Measurements from ENCODE around the gene EGLN1. TPM values are rescaled to one million over a fixed set of nuclear protein-coding genes. Genes with fewer than 3 reads are reported as not detected.

EGLN1 gene
- total and polyA plus RNA-seq, 2 of the 8 experiments (the other 6 are each of a cell fraction or from before 2014, with no cell fraction given), result 4.0 to 6.4 TPM

- H4K91ac ChIP-seq (replicated peaks; ENCODE audit: insufficient read length, low read length), result no peak overlapping the region
- CTCF ChIA-PET (ENCODE audit: partially characterized antibody), result interaction anchor here (0.7 to 1.2 kb wide), 3 partner anchors 13 to 32 kb away, joined by 3 to 4 read pairs (median 3); no protein-coding TSS in a partner anchor
- no peak overlapping the region for H3K14ac ChIP-seq (ENCODE audit: insufficient read length)
- no peak overlapping the region for H3K18ac ChIP-seq (ENCODE audit: extremely low read depth, low read length)
- H2BK12ac ChIP-seq (ENCODE audit: low read depth, low read length), result no peak overlapping the region
- H3K27ac ChIP-seq (ENCODE audit: low read depth, low read length), result no peak overlapping the region
- no peak overlapping the region for H2BK15ac ChIP-seq (ENCODE audit: low read length)
- no peak overlapping the region for H3K4me2 ChIP-seq (ENCODE audit: insufficient read depth in 1 of 2, low read depth in 2 of 2, low read length in 2 of 2)
- H2BK120ac ChIP-seq (replicated peaks; ENCODE audit: low read depth, low read length), result no peak overlapping the region
- no peak overlapping the region for H2AK5ac ChIP-seq (ENCODE audit: low read depth, low read length)
- no peaks in the 10 kb centered on the region for H3K79me2 ChIP-seq (ENCODE audit: control insufficient read depth in 1 of 2, insufficient read depth in 2 of 2, low read length in 2 of 2)
- no peak overlapping the region for H3K4ac ChIP-seq (replicated peaks; ENCODE audit: insufficient read length, low read depth, low read length)
- POLR2A ChIA-PET (ENCODE audit: partially characterized antibody), result no interaction called here
- H3K79me1 ChIP-seq (ENCODE audit: low read depth, low read length), result no peaks in the 10 kb centered on the region
- H4K5ac ChIP-seq (ENCODE audit: insufficient read length, low read depth, low read length), result no peak overlapping the region
- H3K4me1 ChIP-seq (replicated peaks in 1 of 4; ENCODE audit: control insufficient read depth in 3 of 4, insufficient read depth in 4 of 4, low read length in 3 of 4), result no peaks in the 10 kb centered on the region
- no peak overlapping the region for H2AFZ ChIP-seq (ENCODE audit: low read length)
- no peak overlapping the region for H4K8ac ChIP-seq (ENCODE audit: extremely low read depth, insufficient read depth, low read length)
- H3K9ac ChIP-seq (replicated peaks in 1 of 4; ENCODE audit: extremely low read depth in 1 of 4, low read depth in 3 of 4, low read length in 3 of 4), result no peak overlapping the region
- H2BK5ac ChIP-seq (ENCODE audit: low read depth, low read length), result no peak overlapping the region
- H4K20me1 ChIP-seq (replicated peaks in 1 of 2; ENCODE audit: control insufficient read depth in 1 of 2, insufficient read depth in 2 of 2, low read length in 2 of 2), result no peaks in the 10 kb centered on the region
- H2BK20ac ChIP-seq (ENCODE audit: low read length), result no peak overlapping the region
- WGBS, 2 experiments (ENCODE audit: extremely low coverage in 1 of 2, insufficient coverage in 1 of 2, insufficient read length in 1 of 2, insufficient replicate concordance in 2 of 2, low coverage in 1 of 2, low lambda C conversion rate in 2 of 2, missing lambda C conversion rate in 1 of 2), result 95% methylated on average over 5 of the region's 5 CpGs; no CpG with 5 or more reads in 1 of the 2 experiments
- no peaks in the 10 kb centered on the region for H3K36me3 ChIP-seq (ENCODE audit: control insufficient read depth in 2 of 4, insufficient read depth in 4 of 4, low read length in 3 of 4)
- H3K27me3 ChIP-seq (replicated peaks in 1 of 4; ENCODE audit: control insufficient read depth in 3 of 4, extremely low read depth in 1 of 4, insufficient read depth in 3 of 4, low read length in 3 of 4), result no peaks in the 10 kb centered on the region; a peak in 1 of 7 replicates
- H3K9me3 ChIP-seq (ENCODE audit: insufficient read depth in 2 of 2, low read depth in 1 of 2, low read length in 1 of 2), result no peaks in the 10 kb centered on the region
- H3K23ac ChIP-seq (ENCODE audit: insufficient read length), result no peak overlapping the region
- H3K4me3 ChIP-seq (ENCODE audit: extremely low read depth in 1 of 4, insufficient read depth in 2 of 4, low read depth in 3 of 4, low read length in 4 of 4), result no peak overlapping the region
- DNase-seq (ENCODE audit: low read depth in 1 of 2, low spot score in 2 of 2) (no peak), FAIRE-seq (no peak)
- no peaks in the 10 kb centered on the region for H3K23me2 ChIP-seq (ENCODE audit: low read depth, low read length)
- H3K56ac ChIP-seq (replicated peaks; ENCODE audit: insufficient read length, low read depth, low read length), result no peak overlapping the region
- TF ChIP-seq ASH2L (IDR thresholded peaks at IDR 0.05; ENCODE audit: low read length) (no peak), RAD21 (IDR thresholded peaks at IDR 0.05 in 1 of 2, conservative IDR thresholded peaks at IDR 0.05 in 1 of 2; ENCODE audit: low read depth in 2 of 2, low read length in 2 of 2) (no peak), EGR1 (IDR thresholded peaks at IDR 0.05; ENCODE audit: borderline replicate concordance, low read depth, low read length) (no peak), NANOG (IDR thresholded peaks at IDR 0.05; ENCODE audit: insufficient read depth, low read depth, low read length, poor library complexity, severe bottlenecking) (no peak), SP2 (IDR thresholded peaks at IDR 0.05; ENCODE audit: low read length) (no peak), SIX5 (IDR thresholded peaks at IDR 0.05; ENCODE audit: low read depth, low read length) (no peak), POLR2AphosphoS5 (IDR thresholded peaks at IDR 0.05; ENCODE audit: low read depth, low read length) (no peak), CBX5 (IDR thresholded peaks at IDR 0.05; ENCODE audit: low read depth, low read length) (no peak)
- TF ChIP-seq, protein P1, sequence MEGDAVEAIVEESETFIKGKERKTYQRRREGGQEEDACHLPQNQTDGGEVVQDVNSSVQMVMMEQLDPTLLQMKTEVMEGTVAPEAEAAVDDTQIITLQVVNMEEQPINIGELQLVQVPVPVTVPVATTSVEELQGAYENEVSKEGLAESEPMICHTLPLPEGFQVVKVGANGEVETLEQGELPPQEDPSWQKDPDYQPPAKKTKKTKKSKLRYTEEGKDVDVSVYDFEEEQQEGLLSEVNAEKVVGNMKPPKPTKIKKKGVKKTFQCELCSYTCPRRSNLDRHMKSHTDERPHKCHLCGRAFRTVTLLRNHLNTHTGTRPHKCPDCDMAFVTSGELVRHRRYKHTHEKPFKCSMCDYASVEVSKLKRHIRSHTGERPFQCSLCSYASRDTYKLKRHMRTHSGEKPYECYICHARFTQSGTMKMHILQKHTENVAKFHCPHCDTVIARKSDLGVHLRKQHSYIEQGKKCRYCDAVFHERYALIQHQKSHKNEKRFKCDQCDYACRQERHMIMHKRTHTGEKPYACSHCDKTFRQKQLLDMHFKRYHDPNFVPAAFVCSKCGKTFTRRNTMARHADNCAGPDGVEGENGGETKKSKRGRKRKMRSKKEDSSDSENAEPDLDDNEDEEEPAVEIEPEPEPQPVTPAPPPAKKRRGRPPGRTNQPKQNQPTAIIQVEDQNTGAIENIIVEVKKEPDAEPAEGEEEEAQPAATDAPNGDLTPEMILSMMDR (IDR thresholded peaks at IDR 0.05; ENCODE audit: control extremely low read depth in 1 of 3, insufficient read depth in 1 of 3, low read depth in 1 of 3, low read length in 3 of 3), result no peak
- TF ChIP-seq, protein P2, sequence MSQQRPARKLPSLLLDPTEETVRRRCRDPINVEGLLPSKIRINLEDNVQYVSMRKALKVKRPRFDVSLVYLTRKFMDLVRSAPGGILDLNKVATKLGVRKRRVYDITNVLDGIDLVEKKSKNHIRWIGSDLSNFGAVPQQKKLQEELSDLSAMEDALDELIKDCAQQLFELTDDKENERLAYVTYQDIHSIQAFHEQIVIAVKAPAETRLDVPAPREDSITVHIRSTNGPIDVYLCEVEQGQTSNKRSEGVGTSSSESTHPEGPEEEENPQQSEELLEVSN (IDR thresholded peaks at IDR 0.05), result no peak
- TF ChIP-seq, protein P3, sequence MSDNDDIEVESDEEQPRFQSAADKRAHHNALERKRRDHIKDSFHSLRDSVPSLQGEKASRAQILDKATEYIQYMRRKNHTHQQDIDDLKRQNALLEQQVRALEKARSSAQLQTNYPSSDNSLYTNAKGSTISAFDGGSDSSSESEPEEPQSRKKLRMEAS (IDR thresholded peaks at IDR 0.05), result no peak
Observed at GRCh38 chr1:231446138-231446537, 24.1 kb upstream of the EGLN1 start.

All from H1 (cell line).